ENCODE results near the gene CACNA2D4. TPM values are rescaled to one million over a fixed set of nuclear protein-coding genes. Genes with fewer than 3 reads are reported as not detected.
"Not testable (repeated sequence)": the region's sequence is repeated elsewhere in the genome, so short reads cannot be mapped to it uniquely, and the experiment has no call there.

Gene CACNA2D4
- total RNA-seq, 3 donors from 2014 or later: 3.9 to 9.3 (median 4.8) TPM

DNA sequence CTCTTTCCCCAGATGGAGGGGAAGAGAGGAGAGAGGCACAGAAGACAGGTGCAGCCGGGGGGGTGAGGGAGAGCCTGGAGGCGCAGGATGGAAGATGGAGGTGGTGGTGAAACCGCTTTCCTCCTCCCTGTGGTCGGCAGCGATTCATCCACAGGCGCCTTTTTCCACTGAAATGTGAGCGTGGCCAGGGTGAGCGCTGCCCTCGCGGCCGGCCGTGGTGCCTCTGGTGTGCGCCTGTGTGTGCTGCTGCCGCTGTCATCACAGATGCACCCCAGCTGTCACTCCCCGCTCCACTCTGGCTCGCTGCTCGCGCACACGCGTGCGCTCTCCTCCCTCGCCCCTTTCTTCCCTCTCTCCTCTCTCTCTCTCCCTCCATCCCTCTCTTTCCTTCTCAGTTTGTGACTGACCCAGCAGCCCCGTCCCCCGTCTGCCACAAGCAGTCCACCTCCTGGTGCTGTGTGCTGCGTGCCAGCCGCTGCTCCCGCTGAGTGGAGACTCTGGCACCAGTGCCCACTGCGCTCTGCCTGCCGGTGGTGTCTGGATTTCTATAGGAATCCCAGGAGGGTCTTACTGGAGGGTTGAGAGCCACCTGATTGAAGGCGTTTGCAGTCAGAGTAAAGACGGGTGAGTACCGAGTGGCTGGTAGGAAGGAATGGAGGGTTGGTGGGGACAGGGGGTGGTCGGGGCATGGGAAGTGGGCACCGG lies 98.1 kb downstream of the CACNA2D4 start, which contains the start of gene LRTM2:
Gene LRTM2 (plus strand): TSS at position 375 of the 705 bp plus-strand sequence. CDS start 7,584 bp downstream, outside the sequence.
- H3K4me1 ChIP-seq (ENCODE audit: low read depth): no peaks in the 10 kb centered on the region
- no peak for TF ChIP-seq CTCF (IDR thresholded peaks at IDR 0.05)
- no peaks in the 10 kb centered on the region for H3K36me3 ChIP-seq (ENCODE audit: low read depth)
- H3K9me3 ChIP-seq: no peaks in the 10 kb centered on the region
- ATAC-seq (no peak), DNase-seq (no peak)
- intact Hi-C loops (cut with DNase I, micrococcal nuclease): no loop called here
- H3K4me3 ChIP-seq: no peak within 1 kb of the TSS

DNA sequence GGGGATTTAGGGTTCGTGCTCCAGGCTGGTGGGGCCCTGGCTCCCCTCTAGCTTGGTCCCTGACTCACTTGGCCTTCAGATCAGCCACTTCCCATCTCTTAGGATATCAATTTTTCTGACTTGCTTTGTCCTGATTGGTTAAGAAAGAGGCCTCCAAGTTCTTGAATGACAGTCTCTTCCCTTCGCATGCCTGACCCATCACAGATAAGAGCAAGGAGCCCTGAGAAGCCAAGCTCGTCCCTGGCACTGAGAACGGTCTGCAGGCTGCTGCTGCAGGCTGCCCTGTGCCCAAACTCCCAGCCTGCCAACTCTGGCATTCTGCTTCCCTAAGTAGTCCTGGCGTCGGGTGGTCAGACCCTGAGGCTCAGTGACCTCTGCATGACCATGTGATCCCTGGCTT lies 98.9 kb downstream of the CACNA2D4 start:
- no peaks in the 10 kb centered on the region for H3K36me3 ChIP-seq (ENCODE audit: low read depth)
- intact Hi-C loops (cut with DNase I, micrococcal nuclease): no loop called here
- no peaks in the 10 kb centered on the region for H3K9me3 ChIP-seq
- no peak overlapping the region for H3K4me3 ChIP-seq
- no peak for DNase-seq
- no peaks in the 10 kb centered on the region for H3K4me1 ChIP-seq (ENCODE audit: low read depth)
- no peak for ATAC-seq
- TF ChIP-seq CTCF (IDR thresholded peaks at IDR 0.05): no peak

GRCh38 chr12:1819050-1819449 lies 99.4 kb downstream of the CACNA2D4 start:
- no peak for DNase-seq
- ATAC-seq: no peak
- Histone ChIP-seq H3K4me1 (ENCODE audit: low read depth) (no peaks in the 10 kb centered on the region), H3K9me3 (no peaks in the 10 kb centered on the region), H3K36me3 (ENCODE audit: low read depth) (no peaks in the 10 kb centered on the region), H3K4me3 (no peak overlapping the region)
- intact Hi-C loops (cut with DNase I, micrococcal nuclease): no loop called here
- no peak for TF ChIP-seq CTCF (IDR thresholded peaks at IDR 0.05)

- H3K9me3 ChIP-seq; H3K4me3 ChIP-seq; H3K4me1 ChIP-seq (ENCODE audit: low read depth); H3K36me3 ChIP-seq (ENCODE audit: low read depth); intact Hi-C loops (cut with DNase I, micrococcal nuclease); ATAC-seq; DNase-seq: not testable (repeated sequence)
Observed at GRCh38 chr12:1817928-1818327, 100.5 kb downstream of the CACNA2D4 start.

GRCh38 chr12:1816730-1817348 lies 101.6 kb downstream of the CACNA2D4 start:
- TF ChIP-seq CTCF (IDR thresholded peaks at IDR 0.05): no peak
- H3K4me3 ChIP-seq: no peak overlapping the region
- H3K4me1 ChIP-seq (ENCODE audit: low read depth): no peaks in the 10 kb centered on the region
- DNase-seq (no peak), ATAC-seq (no peak)
- no peaks in the 10 kb centered on the region for H3K9me3 ChIP-seq
- intact Hi-C loops (cut with DNase I, micrococcal nuclease): no loop called here
- no peaks in the 10 kb centered on the region for H3K36me3 ChIP-seq (ENCODE audit: low read depth)
